GM21576 (cell line): Measurements from ENCODE around the gene GALNT8.
"Not testable (repeated sequence)": the region's sequence is repeated elsewhere in the genome, so short reads cannot be mapped to it uniquely, and the experiment has no call there.

Experiments used
- ATAC-seq: cut with Tn5 transposase; IDR thresholded peaks from one replicate; pipeline ENCODE4 v1.9.1; 2021; ENCODE audit warnings: mild to moderate bottlenecking, moderate library complexity; ENCODE audit not compliant: unreplicated experiment

GALNT8 gene

GRCh38 chr12:4719821-4720636 is at the start of gene GALNT8:
GALNT8 (plus strand) TSS chr12:4720400; CDS start chr12:4720678, 278 bp downstream.
- ATAC-seq: no peak

- ATAC-seq: no peak
Measured at GRCh38 chr12:4679711-4680110, 40.5 kb upstream of the GALNT8 start.

- ATAC-seq: no peak
Measured at GRCh38 chr12:4681732-4682131, 38.5 kb upstream of the GALNT8 start.

GRCh38 chr12:4685317-4685716 is 34.9 kb upstream of the GALNT8 start:
- no peak for ATAC-seq

GRCh38 chr12:4690760-4691159 is 29.4 kb upstream of the GALNT8 start:
- ATAC-seq: no peak

GRCh38 chr12:4700621-4701026 is 19.6 kb upstream of the GALNT8 start:
- no peak for ATAC-seq

- no peak for ATAC-seq
Measured at GRCh38 chr12:4701395-4702190, 18.6 kb upstream of the GALNT8 start.

- no peak for ATAC-seq
Measured at GRCh38 chr12:4703676-4704075, 16.5 kb upstream of the GALNT8 start.

GRCh38 chr12:4705824-4706223 is 14.4 kb upstream of the GALNT8 start:
- ATAC-seq: no peak

GRCh38 chr12:4707306-4707705 is 12.9 kb upstream of the GALNT8 start:
- ATAC-seq: no peak

- no peak for ATAC-seq
Measured at GRCh38 chr12:4710113-4710512, 10.1 kb upstream of the GALNT8 start.

GRCh38 chr12:4714879-4715278 is 5.3 kb upstream of the GALNT8 start:
- no peak for ATAC-seq

GRCh38 chr12:4717806-4718205 is 2.4 kb upstream of the GALNT8 start:
- no peak for ATAC-seq

GRCh38 chr12:4720637-4720995 is 416 bp downstream of the GALNT8 start:
- no peak for ATAC-seq

GRCh38 chr12:4721587-4721986 is 1.4 kb downstream of the GALNT8 start:
- not testable (repeated sequence) for ATAC-seq

- no peak for ATAC-seq
Measured at GRCh38 chr12:4723226-4723625, 3.0 kb downstream of the GALNT8 start.

- ATAC-seq: no peak
Measured at GRCh38 chr12:4725057-4725456, 4.9 kb downstream of the GALNT8 start.

GRCh38 chr12:4734625-4735340 is 14.6 kb downstream of the GALNT8 start:
- ATAC-seq: no peak

GRCh38 chr12:4736091-4736490 is 15.9 kb downstream of the GALNT8 start:
- ATAC-seq: no peak

GRCh38 chr12:4738541-4738940 is 18.3 kb downstream of the GALNT8 start:
- no peak for ATAC-seq

GRCh38 chr12:4742416-4742970 is 22.3 kb downstream of the GALNT8 start:
- ATAC-seq: no peak
